ENCODE results near the gene MESP1.

GRCh38 chr15:89731275-89731674 lies 19.8 kb downstream of the MESP1 start:
- TF ChIP-seq EZH2 (IDR thresholded peaks at IDR 0.05) (no peak), POLR2AphosphoS5 (IDR thresholded peaks at IDR 0.05; ENCODE audit: borderline replicate concordance, low read depth, low read length) (no peak)
